Stimulated activated CD4-positive, alpha-beta T cell treated with anti-CD3 and anti-CD28 coated beads, TNF-alpha, amount 100 ng/mL, for 1 hour (primary cell): ENCODE measurements around the gene ZNF766.
A peak's percentile ranks its signal among the peaks of the same experiment; 100 is the strongest.
"Not testable (repeated sequence)": the region's sequence is repeated elsewhere in the genome, so short reads cannot be mapped to it uniquely, and the experiment has no call there.

Source experiments
- DNase-seq, 3 donors: peaks; one replicate each; pipeline ENCODE4 v3.0.0-alpha.2; 2020; ENCODE audit warnings: low read depth in 3 of 3, low spot score in 1 of 3

ZNF766 gene

DNA sequence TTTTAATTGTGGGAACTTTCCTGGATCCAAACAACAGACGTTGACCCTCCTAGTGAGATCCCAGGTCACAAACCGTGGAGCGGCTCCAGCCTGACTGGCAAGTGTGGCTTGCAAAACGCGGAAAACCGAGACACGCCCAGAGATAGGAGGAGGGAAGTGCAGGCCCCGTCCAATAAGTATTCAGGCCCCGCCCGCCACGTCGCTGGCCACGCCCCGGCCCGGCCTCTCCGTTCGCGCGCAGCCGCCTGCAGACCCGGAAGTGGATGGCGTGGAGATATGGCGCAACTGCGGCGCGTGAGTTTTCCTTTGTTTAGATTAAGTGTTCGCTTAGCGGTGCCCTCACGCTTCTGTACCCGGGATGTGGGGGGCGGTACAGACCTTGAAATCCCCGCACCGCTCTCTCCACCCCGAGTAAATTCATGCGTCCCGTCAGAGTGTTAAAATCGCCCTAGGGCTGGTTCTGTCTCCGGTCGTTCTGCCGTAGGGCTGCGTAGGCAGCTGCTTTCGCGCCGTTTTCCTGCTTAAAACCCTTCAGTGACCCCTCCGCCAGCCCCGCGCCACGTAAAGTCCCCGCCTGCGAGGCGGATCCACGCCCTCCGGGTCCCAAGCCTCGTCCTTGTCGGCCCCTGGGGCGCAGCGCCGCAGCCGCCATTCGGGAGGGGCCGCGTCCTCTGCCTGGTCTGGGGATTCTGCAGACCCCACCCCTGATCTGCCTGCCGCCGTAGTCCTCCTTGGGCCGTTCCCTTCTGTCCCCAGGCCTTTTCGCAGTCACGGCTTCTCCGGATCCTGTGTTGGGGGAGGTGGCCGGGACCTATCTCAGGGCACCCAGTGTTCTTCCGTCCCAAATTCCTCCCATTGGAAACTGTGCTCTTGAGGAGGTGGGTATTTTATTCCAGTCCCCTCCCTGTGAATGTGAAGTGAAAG, at the start of gene ZNF766:
Gene ZNF766 (plus strand): TSS at position 250 of the 924 bp plus-strand sequence. CDS start 27 bp downstream, at position 277.
- DNase-seq: peak; percentile 86 to 98 (median 94)

DNA sequence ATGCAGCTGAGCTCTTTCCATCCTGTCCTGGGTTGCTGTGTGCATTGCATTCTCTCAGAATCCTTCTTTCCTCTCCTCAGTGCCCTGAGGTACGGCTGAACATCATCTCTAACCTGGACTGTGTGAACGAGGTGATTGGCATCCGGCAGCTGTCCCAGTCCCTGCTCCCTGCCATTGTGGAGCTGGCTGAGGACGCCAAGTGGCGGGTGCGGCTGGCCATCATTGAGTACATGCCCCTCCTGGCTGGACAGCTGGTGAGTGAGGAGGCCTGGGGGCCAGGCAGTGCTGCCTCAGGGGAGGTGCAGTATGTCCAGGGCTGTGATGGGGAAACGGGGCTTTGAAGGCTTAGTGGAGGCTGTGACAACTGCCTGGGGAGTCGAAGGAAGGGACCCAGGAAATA, 49.8 kb upstream of the ZNF766 start:
- no peak for DNase-seq

DNA sequence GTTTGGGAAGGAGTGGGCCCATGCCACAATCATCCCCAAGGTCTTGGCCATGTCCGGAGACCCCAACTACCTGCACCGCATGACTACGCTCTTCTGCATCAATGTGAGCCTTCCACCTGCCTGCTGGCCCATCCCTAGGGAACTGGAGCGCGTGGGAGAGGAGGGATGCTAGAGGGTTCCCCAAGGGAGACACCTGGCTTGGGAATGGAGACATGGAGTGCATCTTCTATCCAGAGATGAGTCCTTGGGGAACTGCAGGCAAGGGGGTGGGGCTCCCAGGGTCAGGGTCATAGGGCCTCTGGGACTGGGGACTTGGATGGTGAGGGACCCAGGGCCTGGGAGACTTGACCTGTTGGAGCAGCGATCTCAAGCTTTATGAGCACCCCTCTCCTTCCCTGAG, 48.4 kb upstream of the ZNF766 start:
- no peak for DNase-seq

DNA sequence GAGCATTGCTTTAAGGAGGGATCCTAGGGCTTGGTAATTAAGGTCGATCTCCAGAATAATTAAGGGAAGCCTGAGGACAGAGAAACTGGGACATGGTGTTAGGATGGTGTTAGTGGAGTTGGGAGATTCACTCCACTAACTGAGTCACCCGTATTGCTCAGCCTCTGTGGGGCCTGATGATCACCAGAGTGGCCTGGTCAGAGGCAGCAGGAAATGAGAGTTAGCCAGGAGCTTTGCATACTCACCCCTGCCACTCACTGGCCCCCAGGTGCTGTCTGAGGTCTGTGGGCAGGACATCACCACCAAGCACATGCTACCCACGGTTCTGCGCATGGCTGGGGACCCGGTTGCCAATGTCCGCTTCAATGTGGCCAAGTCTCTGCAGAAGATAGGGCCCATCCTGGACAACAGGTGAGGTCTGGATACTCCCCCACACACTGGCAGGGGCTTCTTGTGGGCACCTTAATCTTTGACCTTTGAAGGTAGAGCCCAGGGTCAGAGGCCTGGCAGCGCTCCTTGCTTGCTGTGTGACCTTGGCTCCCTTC, 47.5 kb upstream of the ZNF766 start:
- no peak for DNase-seq

DNA sequence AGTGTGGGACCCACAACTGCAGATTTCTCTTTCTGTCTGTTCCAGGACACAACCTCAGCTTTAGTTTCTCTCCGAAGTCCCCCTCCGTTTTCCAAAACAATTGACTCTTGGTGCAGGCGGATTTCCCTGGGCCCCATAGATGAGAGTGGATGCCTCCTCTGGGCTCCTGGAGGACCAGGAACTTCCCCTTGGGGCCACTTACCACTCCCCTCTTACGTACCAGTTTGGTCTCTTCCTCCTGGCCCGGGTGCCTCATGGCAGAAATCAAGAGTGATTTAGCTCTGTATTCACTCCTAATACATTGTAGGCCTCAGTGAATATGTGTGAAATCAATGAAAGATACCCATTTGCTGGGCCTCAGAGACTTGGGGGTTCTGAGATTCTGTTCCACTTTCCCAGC, 45.2 kb upstream of the ZNF766 start:
- DNase-seq: no peak

DNA sequence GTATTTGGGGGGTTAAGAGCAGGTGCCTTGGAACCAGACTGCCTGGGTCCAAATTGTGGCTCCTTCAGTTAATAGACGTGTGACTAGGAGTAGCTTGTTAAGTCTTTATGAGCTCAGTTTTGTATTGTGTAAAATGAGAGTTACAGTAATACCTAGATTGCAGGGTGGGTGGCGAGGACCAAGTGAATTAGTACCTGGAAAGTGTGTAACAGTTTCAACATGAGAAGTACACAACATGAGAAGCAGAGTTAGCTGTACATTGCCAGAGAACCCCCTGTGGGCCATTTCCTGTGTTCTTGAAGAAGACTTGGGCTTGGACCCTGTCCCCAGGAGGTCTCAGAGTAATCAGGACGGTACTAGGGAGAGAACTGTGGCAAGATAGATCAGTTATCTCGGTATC, 42.7 kb upstream of the ZNF766 start:
- no peak for DNase-seq

DNA sequence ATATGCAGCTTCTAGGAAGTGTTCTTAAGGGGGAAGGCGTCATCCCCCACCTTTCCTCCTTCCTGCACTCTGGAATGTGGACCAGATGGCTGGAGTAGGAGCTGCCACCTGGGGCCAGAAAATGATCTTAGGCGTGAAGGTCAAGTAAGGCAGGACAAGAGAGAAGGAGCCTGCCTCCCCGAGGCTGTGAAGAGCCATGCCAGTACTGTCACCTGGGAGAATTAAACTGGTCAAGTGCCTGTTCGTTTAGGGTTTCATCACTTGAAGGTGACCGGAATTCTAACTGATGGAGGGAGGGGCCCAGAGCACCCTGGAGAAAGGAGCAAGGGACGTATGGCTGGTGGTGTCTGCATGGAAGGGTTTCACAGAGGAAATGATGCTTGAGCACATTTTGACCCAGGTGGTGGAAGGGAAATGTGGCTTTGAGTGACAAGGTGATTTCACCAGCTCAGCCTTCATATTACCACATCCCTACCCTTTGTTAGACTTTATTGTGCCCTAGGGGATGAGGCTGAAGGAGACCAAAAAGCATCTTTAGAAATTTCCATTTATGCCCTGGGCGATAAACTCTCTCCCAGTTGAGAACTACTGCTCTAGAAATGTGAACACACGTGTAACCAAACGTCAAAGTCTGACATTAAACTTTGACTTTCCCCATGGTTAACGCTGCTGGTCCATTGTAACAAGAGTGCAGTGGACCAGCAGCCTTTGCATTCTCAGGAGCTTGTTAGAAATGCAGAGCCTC, 42.0 kb upstream of the ZNF766 start:
- no peak for DNase-seq

DNA sequence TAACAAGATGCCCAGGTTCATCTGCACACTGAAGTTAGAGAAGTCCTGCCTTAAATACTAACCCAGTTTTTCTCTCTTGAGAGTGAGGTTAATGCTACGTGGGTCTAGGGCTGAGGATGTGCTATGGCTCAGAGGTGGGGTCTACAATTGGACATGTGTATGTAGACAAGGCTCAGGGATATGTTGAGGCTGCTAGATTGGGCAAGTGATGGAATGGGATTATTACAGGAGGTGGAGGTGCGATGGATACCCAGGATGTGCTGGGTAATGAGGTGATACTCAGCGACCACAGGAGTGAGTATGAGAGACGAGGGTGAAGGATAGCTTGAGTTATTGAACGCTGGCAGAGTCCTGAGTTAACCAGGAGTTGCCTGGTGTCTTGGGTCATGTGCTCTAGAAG, 41.4 kb upstream of the ZNF766 start:
- no peak for DNase-seq

DNA sequence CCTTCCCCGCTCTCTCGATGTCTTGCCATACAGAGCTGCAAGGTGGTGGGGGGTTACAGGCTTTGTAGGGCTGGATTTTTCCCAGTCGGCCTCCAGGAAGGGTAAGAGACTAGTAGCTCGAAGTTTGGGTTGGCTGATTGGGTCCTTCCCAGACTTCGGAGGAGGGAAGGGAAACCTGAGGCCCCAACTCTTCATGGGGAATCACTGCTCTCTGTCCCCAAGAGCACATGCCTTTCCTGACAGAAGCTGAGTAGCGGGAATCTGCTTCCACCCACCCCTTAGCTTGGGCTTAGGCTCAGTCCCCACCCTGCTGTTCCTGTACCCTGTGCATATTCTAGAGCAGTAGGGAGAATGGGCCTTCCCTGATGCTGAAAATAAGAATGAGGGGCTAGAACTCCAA, 39.9 kb upstream of the ZNF766 start:
- DNase-seq: no peak

DNA sequence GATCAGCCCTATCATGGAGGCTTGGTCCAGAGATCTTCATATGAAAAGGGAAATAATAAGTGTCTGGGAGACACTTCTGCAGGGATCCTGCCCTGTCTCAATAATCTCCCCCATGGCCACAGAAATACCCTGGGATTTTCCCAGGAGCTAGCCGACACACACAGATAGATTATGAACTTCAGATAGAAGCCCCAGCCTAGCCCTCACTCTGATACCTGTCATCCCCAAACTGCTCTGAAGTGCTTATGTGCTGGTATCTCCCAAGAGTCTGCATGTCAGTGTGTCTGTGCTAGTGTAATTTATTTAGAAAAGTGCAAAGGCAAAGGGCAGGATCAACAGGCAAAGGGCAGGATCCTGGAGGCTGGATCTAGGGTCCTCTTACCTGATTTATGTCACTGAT, 38.7 kb upstream of the ZNF766 start:
- no peak for DNase-seq

DNA sequence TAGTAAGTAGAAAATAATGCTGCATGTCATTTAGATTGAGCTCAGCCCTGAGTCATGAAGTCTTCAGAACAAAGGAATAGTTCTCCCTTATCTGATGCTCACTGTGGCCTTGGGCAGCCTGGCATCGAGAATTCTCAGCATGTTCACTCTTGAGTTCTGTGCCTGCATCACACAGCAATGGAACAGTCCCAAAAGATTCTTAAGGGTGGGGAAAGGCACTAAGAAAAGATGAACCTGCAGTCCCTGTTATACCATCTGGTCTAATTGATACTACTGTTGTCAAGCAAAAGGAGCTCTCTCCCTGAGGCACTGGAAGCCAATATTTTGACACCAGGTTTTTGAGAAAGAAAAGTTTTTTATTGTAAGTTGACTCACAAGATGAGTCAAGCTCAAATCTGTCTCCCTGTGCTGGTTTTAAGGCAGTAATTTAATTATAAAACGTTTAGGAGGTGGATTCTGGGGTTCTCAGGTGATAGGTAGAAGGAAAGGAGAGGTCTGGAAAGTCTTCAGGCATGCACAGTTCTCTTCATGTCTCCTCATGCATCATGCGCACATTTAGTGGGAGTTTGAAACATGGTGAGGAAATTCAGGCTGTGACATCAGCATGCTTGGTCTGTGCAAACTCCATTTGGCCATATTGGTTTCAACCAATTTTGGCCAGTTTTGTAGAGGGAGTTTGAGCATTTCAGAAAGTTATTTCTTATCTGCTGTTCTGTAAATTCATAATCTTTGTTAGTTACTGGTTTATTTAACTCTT, 38.1 kb upstream of the ZNF766 start:
- DNase-seq: no peak

DNA sequence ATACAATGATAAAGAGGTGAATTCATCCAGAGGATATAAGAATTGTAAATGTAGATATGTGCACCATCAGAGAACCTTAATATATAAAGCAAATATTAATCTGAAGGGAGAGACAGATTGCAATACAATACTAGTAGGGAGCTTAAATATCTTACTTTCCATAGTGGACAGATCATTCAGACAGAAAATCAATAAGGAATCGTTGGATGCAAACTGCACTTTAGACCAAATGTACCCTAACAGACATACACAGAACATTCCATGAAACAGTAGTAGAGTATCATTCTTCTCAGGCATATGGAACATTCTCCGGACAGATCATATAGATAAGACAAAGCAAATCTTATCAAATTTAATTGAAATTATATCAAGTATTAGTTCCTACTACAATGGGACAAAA, 35.0 kb upstream of the ZNF766 start:
- DNase-seq: no peak

DNA sequence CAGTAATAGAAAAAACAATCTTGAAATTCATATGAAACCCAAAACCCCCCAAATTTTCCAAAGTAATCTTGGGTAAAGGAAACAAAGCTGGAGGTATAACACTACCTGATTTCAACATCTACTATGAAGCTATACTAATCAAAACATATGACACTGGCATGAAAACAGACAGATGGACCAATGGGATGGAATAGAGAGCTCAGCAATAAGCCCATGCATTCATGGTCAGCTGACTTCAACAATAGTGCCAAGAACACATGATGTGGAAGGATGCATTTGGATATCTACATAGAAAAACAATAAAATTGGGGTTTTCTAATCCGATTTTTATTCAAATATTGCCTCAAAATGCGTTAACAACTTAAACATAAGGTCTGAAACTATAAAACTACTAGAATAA, 32.2 kb upstream of the ZNF766 start:
- no peak for DNase-seq

DNA sequence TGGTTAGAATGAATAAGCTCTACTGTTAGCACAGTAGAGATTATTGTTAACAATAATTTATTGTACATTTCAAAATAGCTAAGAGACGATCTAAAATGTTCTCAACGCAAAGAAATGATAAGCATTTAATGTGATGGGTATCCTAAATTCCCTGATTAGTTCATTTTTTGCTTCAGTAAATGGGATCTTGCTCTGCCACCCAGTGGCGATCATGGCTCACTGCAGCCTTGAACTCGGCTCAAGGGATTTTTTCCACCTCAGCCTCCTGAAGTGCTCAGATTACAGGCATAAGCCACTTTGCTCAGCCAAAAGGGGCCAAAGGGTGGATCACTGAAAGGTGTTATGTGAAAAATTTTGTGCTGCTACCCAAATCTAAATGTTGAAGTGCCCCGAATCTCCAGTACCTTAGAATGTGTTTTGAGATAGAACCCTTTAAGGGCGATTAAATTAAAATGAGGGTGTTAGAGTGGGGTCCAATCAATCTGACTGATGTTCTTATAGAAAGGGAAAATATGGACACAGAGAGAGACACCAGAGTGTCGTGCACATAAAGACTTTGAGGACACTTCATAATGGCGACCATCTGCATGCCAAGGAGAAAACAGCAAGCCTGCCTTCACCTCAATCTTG, 31.5 kb upstream of the ZNF766 start:
- DNase-seq: peak; percentile 18 to 30 (median 24)

DNA sequence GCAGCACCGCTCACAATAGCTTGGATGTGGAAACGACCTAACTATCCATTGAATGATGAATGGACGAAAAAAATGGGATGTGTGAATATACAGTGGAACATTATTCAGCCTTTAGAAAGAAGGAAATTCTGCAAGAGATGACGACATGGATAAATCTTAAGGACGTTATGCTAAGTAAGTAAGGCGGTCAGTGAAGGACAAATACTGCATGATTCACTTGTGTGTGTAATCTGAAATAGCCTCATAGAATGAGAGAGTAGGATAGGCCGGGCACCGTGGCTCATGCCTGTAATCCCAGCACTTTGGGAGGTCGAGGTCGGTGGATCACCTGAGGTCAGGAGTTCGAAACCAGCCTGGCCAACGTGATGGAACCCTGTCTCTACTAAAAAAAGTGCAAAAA, 25.4 kb upstream of the ZNF766 start:
- DNase-seq: no peak

DNA sequence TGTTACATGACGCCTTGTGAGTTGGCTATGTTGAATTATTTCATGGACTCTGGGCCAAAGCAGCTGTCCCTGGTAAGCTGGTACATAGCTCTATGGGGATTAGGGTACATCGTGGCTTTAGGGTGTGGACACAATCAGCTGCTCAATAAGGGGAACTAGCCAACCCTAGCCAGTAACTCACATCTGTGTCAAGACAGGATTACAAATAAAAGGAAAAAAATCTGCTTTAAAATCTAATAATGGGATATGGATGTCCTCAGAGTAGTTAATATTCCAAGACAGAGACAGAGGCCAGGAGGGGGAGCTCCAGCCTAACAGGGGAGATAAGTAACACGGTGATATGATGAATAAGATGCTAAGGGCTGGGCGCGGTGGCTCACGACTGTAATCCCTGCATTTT, 21.1 kb upstream of the ZNF766 start:
- DNase-seq: peak; percentile 12 to 45 (median 14)

DNA sequence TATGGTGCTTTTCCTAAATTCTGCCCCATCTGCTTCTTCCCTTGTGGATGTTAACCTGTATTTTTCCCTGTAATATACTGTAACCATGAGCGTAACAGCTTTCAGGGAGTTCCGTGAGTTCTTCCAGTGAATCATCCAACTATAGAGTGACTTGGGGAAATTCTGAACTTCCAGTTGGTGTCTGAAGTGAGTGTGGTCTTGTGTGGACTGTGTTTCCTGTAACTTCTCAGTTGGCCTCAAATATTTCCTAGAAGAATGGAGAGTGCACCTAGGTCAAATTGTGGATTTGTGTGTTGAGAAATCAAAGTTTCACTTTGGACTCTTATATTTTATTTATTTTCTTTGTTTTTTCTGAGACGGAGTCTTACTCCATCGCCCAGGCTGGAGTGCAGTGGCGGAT, 11.0 kb upstream of the ZNF766 start:
- DNase-seq: no peak

DNA sequence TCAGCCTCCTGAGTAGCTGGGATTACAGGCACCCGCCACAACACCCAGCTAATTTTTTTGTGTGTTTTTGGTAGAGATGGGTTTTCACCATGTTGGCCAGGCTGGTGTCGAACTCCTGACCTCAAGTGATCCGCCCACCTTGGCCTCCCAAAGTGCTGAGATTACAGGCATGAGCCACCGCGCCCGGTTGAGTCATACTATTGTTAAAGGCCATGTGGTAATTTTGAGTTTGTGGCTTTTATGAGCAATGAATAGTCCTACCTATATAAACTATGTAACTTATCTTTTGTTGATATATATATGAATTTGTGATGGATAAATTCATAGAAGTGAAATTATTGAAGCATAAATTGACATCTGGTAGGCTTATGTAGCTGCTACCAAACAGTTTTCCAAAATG, 3.8 kb upstream of the ZNF766 start:
- not testable (repeated sequence) for DNase-seq

DNA sequence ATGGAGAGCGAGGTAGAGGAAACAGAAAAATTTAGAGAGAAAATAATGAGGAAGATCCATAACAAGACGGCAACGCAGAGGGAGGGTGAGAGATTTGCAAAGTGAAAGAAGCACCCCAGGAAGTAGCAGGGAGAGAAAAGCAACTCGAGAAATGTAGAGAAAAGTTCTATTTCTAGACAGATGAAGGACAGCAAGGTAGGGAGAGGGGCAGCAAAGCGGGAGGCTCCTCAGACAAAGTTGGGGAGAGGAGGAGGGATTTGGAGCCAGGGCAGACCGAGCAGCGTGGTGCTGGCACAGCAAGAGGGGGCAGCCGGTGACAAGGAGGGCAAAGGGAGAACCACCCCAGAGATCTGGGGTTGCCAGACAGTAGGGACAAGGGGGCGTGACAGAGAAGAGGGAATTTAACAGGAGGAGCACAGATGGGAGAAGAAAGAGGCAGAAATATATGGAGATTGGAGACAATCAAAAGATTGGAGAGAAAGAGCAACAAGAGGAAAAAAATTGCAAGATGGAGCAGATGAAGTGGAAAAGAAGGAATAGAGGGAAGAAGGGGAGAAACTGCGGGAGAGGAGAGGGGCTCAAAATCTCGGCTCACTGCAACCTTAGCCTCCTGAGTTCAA, 989 bp downstream of the ZNF766 start:
- DNase-seq: no peak

DNA sequence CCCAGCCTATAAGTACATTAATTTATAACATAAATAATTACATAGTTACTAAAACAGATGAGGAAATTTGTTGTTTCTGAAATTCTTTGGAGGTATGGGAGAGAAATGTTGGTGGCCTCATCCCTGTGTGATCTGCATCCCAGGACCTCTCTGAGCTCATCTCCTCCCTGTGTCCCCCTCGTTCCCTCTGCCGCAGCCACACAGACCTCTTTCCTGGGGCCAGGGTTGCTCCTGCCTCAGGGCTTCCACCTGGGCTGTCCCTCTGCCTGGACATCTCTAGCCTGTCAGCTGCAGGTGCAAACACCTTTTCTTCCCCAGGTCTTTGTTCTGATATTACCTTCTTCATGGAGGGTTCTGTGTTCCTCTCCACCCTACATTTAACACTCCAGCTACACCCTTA, 3.9 kb downstream of the ZNF766 start:
- DNase-seq: no peak
